NCI-H748 treated with DMSO at 0.1 percent for 48 hours (cell line): ENCODE data around the gene RS1.

Source experiments
- DNase-seq: peaks from one replicate; lab custom pipeline; 2025; lab: John Stamatoyannopoulos, UW

The RS1 gene

DNA sequence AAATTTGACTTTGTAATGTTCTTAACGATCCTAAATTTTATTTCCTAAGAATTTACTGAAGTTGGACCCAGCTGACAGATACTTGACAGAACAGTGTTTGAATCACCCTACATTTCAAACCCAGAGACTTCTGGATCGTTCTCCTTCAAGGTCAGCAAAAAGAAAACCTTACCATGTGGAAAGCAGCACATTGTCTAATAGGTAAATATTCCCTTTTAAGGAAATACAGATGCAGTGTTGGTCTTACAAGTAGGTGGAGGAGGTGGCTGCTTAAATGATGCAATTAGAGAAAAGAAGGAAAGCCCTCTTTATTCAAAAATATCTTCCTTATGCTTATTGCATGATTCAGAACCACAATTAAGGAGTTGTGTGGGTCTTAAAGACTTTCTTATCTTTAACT, 73.5 kb downstream of the RS1 start:
- DNase-seq: no peak

DNA sequence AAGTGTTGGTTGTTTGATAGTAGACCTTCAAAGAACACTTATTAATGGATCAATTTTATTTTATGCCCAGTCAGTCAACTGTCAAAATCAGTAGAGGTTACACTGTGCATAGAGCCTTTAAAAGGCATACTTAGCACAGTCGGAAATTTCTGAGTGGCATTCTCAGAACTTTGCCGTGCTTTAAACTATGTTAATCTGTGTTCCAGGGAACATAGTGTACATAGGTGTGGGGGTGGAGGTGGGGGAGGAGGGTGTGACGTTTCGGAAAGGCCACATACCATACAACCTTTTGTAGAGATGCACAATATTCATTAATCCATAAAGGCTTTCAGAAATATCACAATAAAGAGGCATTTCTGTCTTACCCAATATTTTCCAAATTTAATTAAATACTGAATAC, 75.8 kb downstream of the RS1 start:
- no peak for DNase-seq

DNA sequence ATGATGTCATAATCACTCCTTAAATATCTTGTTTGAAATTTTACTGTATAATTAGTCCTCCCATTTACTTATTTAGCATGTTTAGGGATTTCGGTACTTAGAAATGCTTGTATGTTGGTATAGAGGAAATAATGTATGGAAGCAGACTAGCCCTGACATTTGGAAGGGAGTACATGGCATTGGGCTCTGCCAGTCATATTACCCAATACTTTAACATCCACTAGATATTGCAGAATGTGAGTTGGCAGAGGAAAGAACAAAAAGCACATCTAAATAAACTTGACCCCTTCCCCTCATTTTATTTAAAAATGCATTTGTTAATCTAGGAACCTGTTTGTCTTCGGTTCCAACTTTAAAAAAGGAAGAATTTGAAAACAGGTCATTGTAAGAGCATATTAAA, 77.8 kb downstream of the RS1 start:
- DNase-seq: no peak

DNA sequence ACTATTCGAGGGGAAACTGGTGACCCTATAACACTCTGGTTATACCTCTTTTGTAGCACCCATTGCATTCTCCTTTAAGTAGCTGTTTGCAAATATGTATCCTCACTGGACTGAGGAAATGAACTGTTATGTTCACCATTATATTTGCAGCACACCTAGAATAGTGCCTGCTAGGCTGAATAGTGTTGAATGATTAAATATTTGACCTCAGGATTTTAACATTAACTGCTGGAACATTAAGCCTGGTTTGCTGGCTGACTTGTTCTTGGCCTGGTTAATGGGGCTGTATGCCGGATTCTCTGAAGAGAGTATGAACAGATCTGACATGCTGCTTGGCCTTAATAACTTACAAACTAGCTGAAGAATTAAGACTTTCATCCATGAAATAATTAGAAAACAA, 80.1 kb downstream of the RS1 start:
- no peak for DNase-seq
